Type B pancreatic cell (in vitro differentiated cells): ENCODE data around the gene SMARCAL1. TPM values are rescaled to one million over a fixed set of nuclear protein-coding genes. Genes with fewer than 3 reads are reported as not detected.

Experiments
- DNase-seq: peaks from one replicate; pipeline ENCODE4 v3.0.0; 2021; ENCODE audit warnings: mixed read lengths; ENCODE audit not compliant: unreplicated experiment; ENCODE audit errors: extremely low spot score
- H3K27ac Mint-ChIP-seq: 2 replicates; pipeline ENCODE4 v1.8.0; 2021; ENCODE audit warnings: mild to moderate bottlenecking, mixed read lengths
- H3K27me3 Mint-ChIP-seq: 2 replicates; pipeline ENCODE4 v1.8.0; 2021; ENCODE audit warnings: mixed read lengths
- H3K36me3 Mint-ChIP-seq: 2 replicates; pipeline ENCODE4 v1.8.0; 2021; ENCODE audit warnings: mixed read lengths
- H3K4me1 Mint-ChIP-seq: one replicate; pipeline ENCODE4 v1.8.0; 2021; ENCODE audit warnings: mixed read lengths; ENCODE audit not compliant: unreplicated experiment
- H3K4me3 Mint-ChIP-seq: 2 replicates; pipeline ENCODE4 v1.8.0; 2021; ENCODE audit warnings: mild to moderate bottlenecking, mixed read lengths
- H3K9me3 Mint-ChIP-seq: 2 replicates; pipeline ENCODE4 v1.8.0; 2021; ENCODE audit warnings: mixed read lengths
- CTCF ChIP-seq: fragments of 200-600 bp; sonication (generic); conservative IDR thresholded peaks from 2 replicates; pipeline ENCODE4 v1.5.0; 2021; ENCODE audit warnings: antibody characterized with exemption, mild to moderate bottlenecking
- total RNA-seq: library from RNA; stranded (reverse); gene quantifications from 2 replicates; pipeline ENCODE4 v1.2.1, GENCODE V29; 2021; ENCODE audit warnings: low replicate concordance

Gene SMARCAL1
- total RNA-seq, 1 donor from 2014 or later: 29.0 TPM

GRCh38 chr2:216430811-216431530, 18.7 kb downstream of the SMARCAL1 start:
- peaks cover 30% of the 10 kb centered on the region for H3K36me3 Mint-ChIP-seq
- no peak for DNase-seq
- no peaks in the 10 kb centered on the region for H3K27me3 Mint-ChIP-seq
- no peak for TF ChIP-seq CTCF
- H3K27ac Mint-ChIP-seq: no peak overlapping the region
- H3K4me3 Mint-ChIP-seq: no peak overlapping the region
- H3K4me1 Mint-ChIP-seq: no peaks in the 10 kb centered on the region
- H3K9me3 Mint-ChIP-seq: no peaks in the 10 kb centered on the region

- H3K36me3 Mint-ChIP-seq: peaks cover 34% of the 10 kb centered on the region
- no peaks in the 10 kb centered on the region for H3K4me1 Mint-ChIP-seq
- TF ChIP-seq CTCF: no peak
- no peaks in the 10 kb centered on the region for H3K27me3 Mint-ChIP-seq
- no peak overlapping the region for H3K27ac Mint-ChIP-seq
- no peak for DNase-seq
- no peak overlapping the region for H3K4me3 Mint-ChIP-seq
- no peaks in the 10 kb centered on the region for H3K9me3 Mint-ChIP-seq
Measured at GRCh38 chr2:216431531-216431856, 19.2 kb downstream of the SMARCAL1 start.

GRCh38 chr2:216436383-216436782, 24.1 kb downstream of the SMARCAL1 start:
- H3K4me3 Mint-ChIP-seq: no peak overlapping the region
- no peaks in the 10 kb centered on the region for H3K9me3 Mint-ChIP-seq
- peaks cover 27% of the 10 kb centered on the region for H3K36me3 Mint-ChIP-seq
- no peak for TF ChIP-seq CTCF
- H3K27ac Mint-ChIP-seq: no peak overlapping the region
- DNase-seq: no peak
- no peaks in the 10 kb centered on the region for H3K4me1 Mint-ChIP-seq
- H3K27me3 Mint-ChIP-seq: no peaks in the 10 kb centered on the region

- H3K9me3 Mint-ChIP-seq: no peaks in the 10 kb centered on the region
- H3K36me3 Mint-ChIP-seq: peaks cover 32% of the 10 kb centered on the region
- no peaks in the 10 kb centered on the region for H3K27me3 Mint-ChIP-seq
- no peak overlapping the region for H3K27ac Mint-ChIP-seq
- no peak for DNase-seq
- H3K4me3 Mint-ChIP-seq: no peak overlapping the region
- peaks cover 4% of the 10 kb centered on the region for H3K4me1 Mint-ChIP-seq
- TF ChIP-seq CTCF: no peak
Measured at GRCh38 chr2:216441308-216442010, 29.2 kb downstream of the SMARCAL1 start.

GRCh38 chr2:216445501-216445900, 33.2 kb downstream of the SMARCAL1 start:
- H3K4me1 Mint-ChIP-seq: peaks cover 4% of the 10 kb centered on the region
- no peak overlapping the region for H3K4me3 Mint-ChIP-seq
- H3K9me3 Mint-ChIP-seq: no peaks in the 10 kb centered on the region
- no peaks in the 10 kb centered on the region for H3K27me3 Mint-ChIP-seq
- TF ChIP-seq CTCF: no peak
- no peak for DNase-seq
- H3K36me3 Mint-ChIP-seq: peaks cover 49% of the 10 kb centered on the region
- no peak overlapping the region for H3K27ac Mint-ChIP-seq
